Measurements from ENCODE around the gene MATN3.

Gene MATN3

GRCh38 chr2:20008703-20009102, 3.8 kb downstream of the MATN3 start:
- in situ Hi-C loops (cut with HindIII; ENCODE audit: low sequenced_read_pairs) = no loop called here
- no peak for DNase-seq (ENCODE audit: low read depth, low spot score)
- H3K4me3 ChIP-seq (ENCODE audit: low read depth, low read length) = no peak overlapping the region
- no peak for TF ChIP-seq CTCF (IDR thresholded peaks at IDR 0.05; ENCODE audit: low read depth, low read length)

GRCh38 chr2:20005891-20006470, 6.5 kb downstream of the MATN3 start:
- H3K4me3 ChIP-seq (ENCODE audit: low read depth, low read length) = no peak overlapping the region
- no peak for DNase-seq (ENCODE audit: low read depth, low spot score)
- no peak for TF ChIP-seq CTCF (IDR thresholded peaks at IDR 0.05; ENCODE audit: low read depth, low read length)
- in situ Hi-C loops (cut with HindIII; ENCODE audit: low sequenced_read_pairs) = no loop called here

DNA sequence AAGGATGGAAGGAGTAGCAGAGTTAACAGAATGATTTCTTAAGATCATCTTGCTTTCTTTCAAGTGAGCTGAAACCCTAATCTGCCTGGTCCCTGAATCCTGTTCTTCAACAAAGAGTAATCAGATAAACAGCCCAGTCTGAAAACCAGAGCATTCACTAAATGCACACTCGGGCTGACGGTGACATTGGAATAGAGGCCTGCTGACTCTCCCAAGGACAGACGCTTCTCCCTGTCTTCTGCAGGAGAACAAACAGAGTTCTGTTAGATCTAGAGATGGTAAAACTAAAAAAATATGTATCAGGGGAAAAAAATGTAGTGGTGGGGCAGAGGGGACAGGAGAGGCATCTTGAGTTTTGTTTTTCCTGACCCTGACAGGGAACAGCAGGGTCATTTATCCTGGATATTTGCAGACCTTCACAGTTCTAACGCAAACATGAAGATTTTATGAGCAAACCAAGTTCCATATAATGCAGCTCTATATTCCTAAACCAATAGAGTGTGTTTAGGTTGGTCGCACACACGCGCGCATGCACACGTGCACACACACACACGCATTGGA, 7.3 kb downstream of the MATN3 start:
- DNase-seq (ENCODE audit: low read depth, low spot score) = no peak
- in situ Hi-C loops (cut with HindIII; ENCODE audit: low sequenced_read_pairs) = no loop called here
- no peak for TF ChIP-seq CTCF (IDR thresholded peaks at IDR 0.05; ENCODE audit: low read depth, low read length)
- H3K4me3 ChIP-seq (ENCODE audit: low read depth, low read length) = no peak overlapping the region

- in situ Hi-C loops (cut with HindIII; ENCODE audit: low sequenced_read_pairs) = no loop called here
- DNase-seq (ENCODE audit: low read depth, low spot score) = no peak
- H3K4me3 ChIP-seq (ENCODE audit: low read depth, low read length) = no peak overlapping the region
- TF ChIP-seq CTCF (IDR thresholded peaks at IDR 0.05; ENCODE audit: low read depth, low read length) = no peak
These were observed 11.1 kb downstream of the MATN3 start for GRCh38 chr2:20001361-20001863.

GRCh38 chr2:19993731-19994130, 18.7 kb downstream of the MATN3 start:
- in situ Hi-C loops (cut with HindIII; ENCODE audit: low sequenced_read_pairs) = no loop called here
- no peak for TF ChIP-seq CTCF (IDR thresholded peaks at IDR 0.05; ENCODE audit: low read depth, low read length)
- no peak overlapping the region for H3K4me3 ChIP-seq (ENCODE audit: low read depth, low read length)
- no peak for DNase-seq (ENCODE audit: low read depth, low spot score)

GRCh38 chr2:19991895-19992294, 20.6 kb downstream of the MATN3 start:
- in situ Hi-C loops (cut with HindIII; ENCODE audit: low sequenced_read_pairs) = no loop called here
- no peak overlapping the region for H3K4me3 ChIP-seq (ENCODE audit: low read depth, low read length)
- DNase-seq (ENCODE audit: low read depth, low spot score) = no peak
- no peak for TF ChIP-seq CTCF (IDR thresholded peaks at IDR 0.05; ENCODE audit: low read depth, low read length)

All from astrocyte of the spinal cord (primary cell).